ENCODE data around the gene CCDC169.

GRCh38 chr13:36211567-36211966, 86.0 kb downstream of the CCDC169 start:
- TF ChIP-seq EZH2phosphoT487 (IDR thresholded peaks at IDR 0.05; ENCODE audit: borderline replicate concordance) (no peak), CTCF (IDR thresholded peaks at IDR 0.05 in 2 of 3, conservative IDR thresholded peaks at IDR 0.05 in 1 of 3; ENCODE audit: borderline replicate concordance in 1 of 3, insufficient read depth in 1 of 3, low read depth in 2 of 3, low read length in 2 of 3) (no peak), POLR2A (IDR thresholded peaks at IDR 0.05; ENCODE audit: borderline replicate concordance, extremely low read depth, insufficient read depth, insufficient read length) (no peak), ELF1 (IDR thresholded peaks at IDR 0.05; ENCODE audit: borderline replicate concordance, low read depth) (no peak), ATF3 (IDR thresholded peaks at IDR 0.05) (no peak), ZBTB33 (IDR thresholded peaks at IDR 0.05; ENCODE audit: extremely low read depth, insufficient replicate concordance, low read length) (no peak), POLR2AphosphoS5 (IDR thresholded peaks at IDR 0.05; ENCODE audit: low read depth, low read length) (no peak), YY1 (IDR thresholded peaks at IDR 0.05; ENCODE audit: extremely low read depth, insufficient replicate concordance, low read depth, low read length) (no peak), REST (IDR thresholded peaks at IDR 0.05; ENCODE audit: low read depth) (no peak)
